ENCODE data around the gene PALM2AKAP2.
"Not testable (repeated sequence)": the region's sequence is repeated elsewhere in the genome, so short reads cannot be mapped to it uniquely, and the experiment has no call there.

Gene PALM2AKAP2

DNA sequence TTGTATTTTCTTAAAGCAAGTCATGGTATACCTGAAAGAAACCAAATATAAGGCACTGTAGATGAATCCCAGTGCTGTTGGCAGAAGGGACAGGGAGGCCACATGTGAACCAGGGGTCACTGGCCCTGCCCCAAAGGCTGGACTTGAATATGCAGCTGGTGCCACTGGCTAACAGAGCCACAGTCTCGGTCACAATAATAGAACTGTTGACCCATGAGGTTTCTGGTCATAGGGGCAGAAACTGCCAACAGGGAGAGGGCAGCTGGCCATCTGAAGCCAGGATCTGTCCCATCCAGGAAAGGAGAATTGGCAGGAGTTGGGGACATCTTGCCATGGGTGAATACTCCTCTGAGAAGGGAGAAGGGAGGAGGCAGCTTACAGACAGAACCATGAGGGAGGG is 31.9 kb downstream of the PALM2AKAP2 start:
- no peak for DNase-seq

GRCh38 chr9:109812331-109812730 is 32.3 kb downstream of the PALM2AKAP2 start:
- no peak for DNase-seq

GRCh38 chr9:109812818-109813281 is 32.9 kb downstream of the PALM2AKAP2 start:
- no peak for DNase-seq

GRCh38 chr9:109813303-109813702 is 33.3 kb downstream of the PALM2AKAP2 start:
- no peak for DNase-seq

DNA sequence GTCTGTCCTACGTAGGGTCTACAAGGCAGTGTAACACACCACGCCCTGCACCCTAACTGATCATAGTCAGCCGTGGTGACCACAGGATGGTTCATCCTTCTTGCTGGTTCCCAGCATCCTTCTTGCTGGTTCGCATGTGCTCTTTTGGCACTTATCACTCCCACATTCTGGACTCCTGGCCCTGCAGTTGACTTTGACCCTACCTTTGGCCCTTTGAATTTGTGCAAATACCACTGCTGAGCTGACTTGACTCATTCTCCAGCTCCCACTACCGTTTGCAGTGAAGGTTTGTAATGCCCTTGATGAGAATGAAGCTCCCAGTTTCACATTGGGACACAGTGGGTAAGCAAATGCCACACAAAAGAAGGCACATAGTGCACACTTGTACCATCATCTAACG is 33.8 kb downstream of the PALM2AKAP2 start:
- DNase-seq: no peak

DNA sequence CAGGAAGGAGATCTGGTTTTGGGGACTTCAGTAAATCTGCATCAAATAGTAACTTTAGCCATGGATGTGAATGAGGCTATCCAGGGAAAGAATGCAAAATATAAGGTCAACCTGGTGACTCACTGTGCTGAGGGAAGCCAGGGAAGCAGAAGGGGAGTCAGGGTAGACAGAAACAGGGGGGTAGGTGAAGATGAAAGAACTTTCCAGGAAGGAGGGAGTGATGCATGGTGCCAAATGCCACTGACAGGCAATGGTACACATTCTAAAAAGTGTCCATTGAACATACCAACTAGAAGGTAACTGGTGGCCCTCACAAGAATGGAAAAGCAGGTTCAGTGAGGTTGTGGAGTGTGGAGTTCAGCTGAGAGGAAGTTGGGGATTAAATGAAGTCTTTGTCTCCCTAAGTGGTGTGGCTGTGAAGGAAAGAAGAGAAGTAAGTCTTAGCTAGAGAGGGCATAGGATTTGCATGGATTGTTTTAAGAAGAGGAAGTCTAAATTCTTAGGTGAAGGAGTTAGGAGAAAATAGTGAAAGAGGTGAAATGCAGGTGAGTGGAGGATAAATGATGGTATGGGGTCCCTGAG is 35.5 kb downstream of the PALM2AKAP2 start:
- DNase-seq: no peak

DNA sequence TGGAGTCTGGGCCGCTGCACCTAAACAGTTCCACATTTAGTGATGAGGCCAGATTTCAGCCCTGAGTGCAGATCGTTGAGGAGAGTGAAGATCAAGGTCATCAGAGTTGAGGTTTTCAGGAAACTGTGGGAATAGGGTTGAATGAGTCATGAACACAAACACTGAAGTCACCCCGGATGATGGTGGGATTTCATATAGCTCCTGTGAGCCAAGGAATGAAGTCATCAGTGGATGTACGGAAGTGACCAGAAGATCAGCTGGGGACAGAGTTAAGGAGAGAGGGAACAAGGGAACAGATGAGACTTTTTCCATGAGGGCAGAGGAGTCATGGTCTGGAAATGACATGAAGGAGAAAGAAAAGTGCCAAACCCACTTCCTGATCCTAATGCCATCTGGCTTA is 36.5 kb downstream of the PALM2AKAP2 start:
- no peak for DNase-seq

GRCh38 chr9:109817146-109817845 is 37.3 kb downstream of the PALM2AKAP2 start:
- DNase-seq: no peak

GRCh38 chr9:109817846-109818472 is 38.0 kb downstream of the PALM2AKAP2 start:
- DNase-seq: peak; percentile 27 to 40

- DNase-seq: no peak
Observed at GRCh38 chr9:109821711-109822110, 41.7 kb downstream of the PALM2AKAP2 start.

- not testable (repeated sequence) for DNase-seq
Observed at GRCh38 chr9:109825383-109825782, 45.4 kb downstream of the PALM2AKAP2 start.

GRCh38 chr9:109826559-109826958 is 46.6 kb downstream of the PALM2AKAP2 start:
- no peak for DNase-seq

DNA sequence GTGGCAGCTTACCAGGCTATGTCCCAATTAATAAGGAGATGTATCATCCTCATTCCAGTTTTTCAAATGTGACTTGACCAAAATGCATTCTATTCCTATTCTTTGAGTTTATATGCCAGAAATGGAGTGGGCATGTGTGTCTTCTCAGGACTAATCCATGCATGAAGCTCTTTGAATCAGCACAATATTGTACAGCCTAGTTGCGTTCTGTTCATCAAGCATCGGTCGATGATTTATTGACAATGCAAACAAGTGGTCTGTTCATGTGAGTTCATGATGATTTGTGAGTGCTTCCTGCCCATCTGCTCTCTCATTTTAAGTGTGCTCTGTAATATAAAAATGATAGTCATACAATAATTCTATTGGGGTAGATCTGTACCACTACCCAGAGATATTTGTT is 48.3 kb downstream of the PALM2AKAP2 start:
- no peak for DNase-seq
